GM10266 (cell line): ENCODE measurements around the gene CKMT2.

ENCODE experiments used
- DNase-seq: peaks from one replicate; pipeline ENCODE4 v3.0.0; 2012; ENCODE audit errors: extremely low spot score
- TF ChIP-seq, protein P1 (sequence below): IDR thresholded peaks from 2 replicates; pipeline ENCODE4 v1.5.1; 2012; ENCODE audit warnings: mild to moderate bottlenecking, low read depth; ENCODE audit not compliant: control insufficient read depth, insufficient read depth; ENCODE audit errors: missing control alignments

The CKMT2 gene

DNA sequence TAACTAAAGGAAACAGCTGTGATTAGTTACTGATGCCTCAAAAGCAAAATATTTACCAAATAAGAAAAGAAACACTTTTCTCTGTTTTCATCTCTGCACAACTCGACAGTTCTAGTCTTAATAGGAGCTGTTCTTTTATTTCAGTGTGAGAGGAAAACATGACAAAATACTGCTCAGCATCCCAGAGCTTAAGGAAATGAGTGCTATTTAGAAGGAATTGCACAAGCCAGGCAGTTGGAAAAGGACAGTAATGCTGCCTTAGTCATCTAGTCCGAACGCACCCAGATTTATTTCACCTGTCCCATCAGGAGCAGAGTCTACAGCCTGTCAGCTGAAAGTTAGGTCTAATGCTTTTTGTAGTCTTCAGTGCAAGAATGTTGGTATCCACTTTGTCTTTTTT lies 80.6 kb downstream of the CKMT2 start:
- no peak for DNase-seq
- TF ChIP-seq, protein P1, sequence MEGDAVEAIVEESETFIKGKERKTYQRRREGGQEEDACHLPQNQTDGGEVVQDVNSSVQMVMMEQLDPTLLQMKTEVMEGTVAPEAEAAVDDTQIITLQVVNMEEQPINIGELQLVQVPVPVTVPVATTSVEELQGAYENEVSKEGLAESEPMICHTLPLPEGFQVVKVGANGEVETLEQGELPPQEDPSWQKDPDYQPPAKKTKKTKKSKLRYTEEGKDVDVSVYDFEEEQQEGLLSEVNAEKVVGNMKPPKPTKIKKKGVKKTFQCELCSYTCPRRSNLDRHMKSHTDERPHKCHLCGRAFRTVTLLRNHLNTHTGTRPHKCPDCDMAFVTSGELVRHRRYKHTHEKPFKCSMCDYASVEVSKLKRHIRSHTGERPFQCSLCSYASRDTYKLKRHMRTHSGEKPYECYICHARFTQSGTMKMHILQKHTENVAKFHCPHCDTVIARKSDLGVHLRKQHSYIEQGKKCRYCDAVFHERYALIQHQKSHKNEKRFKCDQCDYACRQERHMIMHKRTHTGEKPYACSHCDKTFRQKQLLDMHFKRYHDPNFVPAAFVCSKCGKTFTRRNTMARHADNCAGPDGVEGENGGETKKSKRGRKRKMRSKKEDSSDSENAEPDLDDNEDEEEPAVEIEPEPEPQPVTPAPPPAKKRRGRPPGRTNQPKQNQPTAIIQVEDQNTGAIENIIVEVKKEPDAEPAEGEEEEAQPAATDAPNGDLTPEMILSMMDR: no peak

DNA sequence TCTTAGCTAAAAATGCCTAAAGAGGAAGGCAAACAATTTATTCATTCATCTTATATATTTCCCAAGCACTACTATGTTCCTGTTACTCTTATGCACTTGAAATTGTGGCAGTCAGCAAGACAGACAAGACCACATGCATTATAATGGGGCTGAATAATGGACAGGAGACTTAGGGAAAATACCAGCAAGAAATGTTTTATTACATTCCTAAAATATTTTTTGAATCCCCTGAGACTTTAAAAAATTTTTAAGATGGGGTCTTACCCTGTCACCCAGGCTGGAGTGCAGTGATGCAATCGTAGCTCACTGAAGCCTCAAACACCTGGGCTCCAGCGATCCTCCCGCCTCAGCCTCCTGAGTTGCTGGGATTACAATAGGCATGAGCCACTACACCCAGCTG lies 81.5 kb downstream of the CKMT2 start:
- TF ChIP-seq, protein P1: no peak
- no peak for DNase-seq

DNA sequence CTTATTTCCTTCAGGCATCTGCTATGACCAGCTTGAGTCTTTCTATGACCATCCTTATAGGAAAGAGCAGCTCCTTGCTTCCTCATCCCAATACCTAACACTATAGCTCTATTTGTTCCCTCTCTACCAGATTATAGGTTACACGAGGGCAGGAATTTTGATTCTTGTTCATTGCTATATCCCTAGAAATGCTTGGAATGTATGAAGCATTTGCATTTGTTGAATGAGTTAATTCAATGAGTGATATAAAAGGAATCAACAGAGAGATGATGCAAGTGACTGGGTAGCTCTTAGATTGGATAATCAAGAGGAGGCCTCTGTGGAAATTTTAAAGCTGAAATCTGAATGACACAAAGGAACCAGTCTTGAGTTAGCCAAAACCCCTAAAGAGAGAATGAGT lies 82.2 kb downstream of the CKMT2 start:
- TF ChIP-seq, protein P1: no peak
- DNase-seq: no peak

DNA sequence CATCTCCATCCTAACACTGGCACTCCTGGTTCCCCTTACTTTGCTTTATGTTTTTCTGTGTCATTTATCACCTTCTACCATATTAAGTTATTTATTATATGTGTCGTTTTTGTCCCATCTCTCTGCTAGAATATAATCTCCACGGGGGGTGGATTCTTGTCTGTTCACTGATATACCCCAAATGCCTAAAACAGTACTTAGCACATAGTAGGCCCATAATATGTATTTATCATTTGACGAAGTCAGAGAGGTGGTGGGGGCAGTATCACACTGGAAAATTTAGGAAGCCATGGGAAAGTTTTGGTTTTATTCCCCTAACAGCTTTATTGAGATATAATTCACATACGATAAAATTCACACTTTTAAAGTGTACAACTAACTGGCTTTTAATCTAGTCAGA lies 82.7 kb downstream of the CKMT2 start:
- TF ChIP-seq, protein P1: no peak

More for the DNA sequence above, 82.7 kb downstream of the CKMT2 start:
- no peak for DNase-seq
